BJ (cell line): ENCODE data around the gene CCDC69. TPM values are rescaled to one million over a fixed set of nuclear protein-coding genes. Genes with fewer than 3 reads are reported as not detected.
A peak's percentile ranks its signal among the peaks of the same experiment; 100 is the strongest.
"Not testable (repeated sequence)": the region's sequence is repeated elsewhere in the genome, so short reads cannot be mapped to it uniquely, and the experiment has no call there.

Source experiments
- CTCF ChIA-PET: fragments of 350-600 bp; formaldehyde crosslinking; extraction: SDS; loops from one replicate; lab custom pipeline; 2021; ENCODE audit warnings: antibody characterized with exemption, inconsistent platforms; lab: Yijun Ruan, JAX
- POLR2A ChIA-PET: fragments of 300-600 bp; sonication (Branson Sonifier 250); formaldehyde crosslinking; extraction: SDS; loops from one replicate; lab custom pipeline; 2021; ENCODE audit warnings: antibody characterized with exemption; lab: Charles Lee
- DNase-seq: peaks from one replicate; pipeline ENCODE4 v3.0.0-alpha.2; 2011; ENCODE audit warnings: low read depth
- H3K27me3 ChIP-seq: 2 replicates; pipeline ENCODE4 v1.6.0; 2011; ENCODE audit warnings: low read length; ENCODE audit not compliant: control insufficient read depth, insufficient read depth
- H3K36me3 ChIP-seq: 2 replicates; pipeline ENCODE4 v1.5.1; 2011; ENCODE audit warnings: low read length; ENCODE audit not compliant: control insufficient read depth, insufficient read depth
- H3K4me3 ChIP-seq: 2 replicates; pipeline ENCODE4 v1.5.1; 2011; ENCODE audit warnings: low read depth, mild to moderate bottlenecking, control low read depth, low read length
- CTCF ChIP-seq: IDR thresholded peaks from 2 replicates; pipeline ENCODE4 v1.5.1; 2011; ENCODE audit warnings: low read depth, mild to moderate bottlenecking, control low read depth, inconsistent platforms, low read length, moderate library complexity; ENCODE audit not compliant: insufficient read depth
- polyA plus RNA-seq: library from polyadenylated mRNA; depleted of rRNA; stranded (reverse); fragments of >200 nt; gene quantifications from 2 replicates; pipeline ENCODE4 v1.2.3, GENCODE V29; 2011

The CCDC69 gene
- polyA plus RNA-seq, 1 experiment: 0.93 TPM

GRCh38 chr5:151255621-151256286 is 31.9 kb upstream of the CCDC69 start:
- Histone ChIP-seq H3K4me3 (no peak overlapping the region), H3K36me3 (no peaks in the 10 kb centered on the region), H3K27me3 (no peaks in the 10 kb centered on the region)
- POLR2A ChIA-PET: no interaction called here
- no peak for DNase-seq
- TF ChIP-seq CTCF: no peak
- CTCF ChIA-PET: no interaction called here

- H3K4me3 ChIP-seq, POLR2A ChIA-PET, H3K27me3 ChIP-seq, H3K36me3 ChIP-seq, DNase-seq: not testable (repeated sequence)
- CTCF ChIA-PET: interaction anchor here (0.6 to 0.7 kb wide), 2 partner anchors 16 to 86 kb away, joined by 3 read pairs; no protein-coding TSS in a partner anchor
Measured at GRCh38 chr5:151254990-151255389, 31.1 kb upstream of the CCDC69 start.

- DNase-seq: no peak
- CTCF ChIA-PET: interaction anchor here (0.6 to 0.7 kb wide), 2 partner anchors 15 to 85 kb away, joined by 3 read pairs; no protein-coding TSS in a partner anchor
- POLR2A ChIA-PET: no interaction called here
- Histone ChIP-seq H3K27me3 (no peaks in the 10 kb centered on the region), H3K4me3 (no peak overlapping the region), H3K36me3 (no peaks in the 10 kb centered on the region)
- TF ChIP-seq CTCF: no peak
Measured at GRCh38 chr5:151254556-151254955, 30.7 kb upstream of the CCDC69 start.

GRCh38 chr5:151253605-151253950 is 29.7 kb upstream of the CCDC69 start:
- no peak for DNase-seq
- H3K4me3 ChIP-seq: peak overlapping the region; percentile 77
- ChIA-PET POLR2A (no interaction called here), CTCF (interaction anchor here (2.6 kb wide), 1 partner anchor 14 kb away, joined by 19 read pairs; no protein-coding TSS in a partner anchor)
- TF ChIP-seq CTCF: no peak
- no peaks in the 10 kb centered on the region for H3K36me3 ChIP-seq
- H3K27me3 ChIP-seq: no peaks in the 10 kb centered on the region

GRCh38 chr5:151252762-151253604 is 29.1 kb upstream of the CCDC69 start, which contains the start of gene GM2A:
GM2A (plus strand) TSS chr5:151253185; CDS start chr5:151253217, 32 bp downstream.
- ChIA-PET POLR2A (interaction anchor here (0.7 to 1.1 kb wide), 3 partner anchors 12 to 190 kb away, joined by 3 to 14 read pairs (median 10); partner anchors contain the start of gene CCDC69), CTCF (interaction anchor here (0.6 to 2.6 kb wide), 5 partner anchors 10 to 680 kb away, joined by 3 to 19 read pairs (median 3); no protein-coding TSS in a partner anchor)
- peak; percentile 97 for DNase-seq
- TF ChIP-seq CTCF: no peak
- Histone ChIP-seq H3K4me3 (peak within 1 kb of the TSS; percentile 77), H3K27me3 (no peaks in the 10 kb centered on the region), H3K36me3 (no peaks in the 10 kb centered on the region)
